K562 (cell line): Measurements from ENCODE around the gene CWF19L2.

Experiments used
- CBX2 ChIP-seq: fragments of 200-600 bp; sonication (generic); IDR thresholded peaks from one replicate; pipeline ENCODE4 v1.6.1; 2012; ENCODE audit warnings: mild to moderate bottlenecking, low read length, inconsistent platforms; ENCODE audit not compliant: insufficient read depth, poor library complexity, severe bottlenecking
- FOXA1 ChIP-seq: fragments of 450-650 bp; IDR thresholded peaks from 2 replicates; pipeline ENCODE4 v1.6.1; 2016; ENCODE audit warnings: mild to moderate bottlenecking, borderline replicate concordance
- GABPA ChIP-seq: fragments of 200-800 bp; sonication (Bioruptor generic); conservative IDR thresholded peaks from 2 replicates; pipeline ENCODE4 v1.6.1; 2016; ENCODE audit warnings: low read depth, missing genetic modification characterization, missing compliant biosample characterization
- HDGF ChIP-seq: fragments of 450-650 bp; IDR thresholded peaks from 2 replicates; pipeline ENCODE4 v1.6.1; 2016
- NR2F6 ChIP-seq: fragments of 450-650 bp; formaldehyde crosslinking; IDR thresholded peaks from 2 replicates; pipeline ENCODE4 v1.4.0; 2020; ENCODE audit warnings: mild to moderate bottlenecking
- RBBP5 ChIP-seq: fragments of 200-600 bp; sonication (generic); IDR thresholded peaks from 2 replicates; pipeline ENCODE4 v1.6.1; 2012; ENCODE audit warnings: borderline replicate concordance, mild to moderate bottlenecking, low read length, control low read depth, inconsistent platforms; ENCODE audit not compliant: insufficient read depth, poor library complexity, severe bottlenecking
- TAF1 ChIP-seq: IDR thresholded peaks from 2 replicates; pipeline ENCODE4 v1.6.1; 2011; ENCODE audit warnings: mild to moderate bottlenecking, low read length, moderate library complexity; ENCODE audit not compliant: insufficient read depth, control insufficient read depth, severe bottlenecking; ENCODE audit errors: extremely low read depth
- TF ChIP-seq, protein P1 (sequence below), 3 experiments: IDR thresholded peaks in 2 of 3; conservative IDR thresholded peaks in 1 of 3; 2 replicates each; pipeline ENCODE4 v1.5.1; 2011 to 2012; ENCODE audit warnings: low read length in 3 of 3, mild to moderate bottlenecking in 3 of 3, control low read depth in 2 of 3, improper control_type of control experiment in 1 of 3, inconsistent platforms in 1 of 3, low read depth in 1 of 3, mixed read lengths in 1 of 3, moderate library complexity in 1 of 3; ENCODE audit not compliant: insufficient read depth in 2 of 3
- TF ChIP-seq, protein P2 (sequence below): fragments of 250-450 bp; sonication (Bioruptor Pico); IDR thresholded peaks from 2 replicates; pipeline ENCODE4 v1.5.0; 2021; ENCODE audit warnings: mild to moderate bottlenecking, moderate library complexity
- TF ChIP-seq, protein P3 (sequence below): fragments of 250-450 bp; sonication (Bioruptor Pico); IDR thresholded peaks from 2 replicates; pipeline ENCODE4 v1.8.0; 2021; ENCODE audit warnings: borderline replicate concordance, mild to moderate bottlenecking, moderate library complexity; ENCODE audit not compliant: poor library complexity, severe bottlenecking
- TF ChIP-seq, protein P4 (sequence below): sonication (generic); formaldehyde crosslinking; IDR thresholded peaks from 2 replicates; pipeline ENCODE4 v1.8.1; 2023; ENCODE audit warnings: mild to moderate bottlenecking, missing genetic modification reagents
- TF ChIP-seq, protein P5 (sequence below): fragments of 250-450 bp; sonication (Bioruptor Pico); IDR thresholded peaks from 2 replicates; pipeline ENCODE4 v1.8.0; 2021; ENCODE audit warnings: moderate library complexity, mild to moderate bottlenecking, inconsistent platforms

DNA sequence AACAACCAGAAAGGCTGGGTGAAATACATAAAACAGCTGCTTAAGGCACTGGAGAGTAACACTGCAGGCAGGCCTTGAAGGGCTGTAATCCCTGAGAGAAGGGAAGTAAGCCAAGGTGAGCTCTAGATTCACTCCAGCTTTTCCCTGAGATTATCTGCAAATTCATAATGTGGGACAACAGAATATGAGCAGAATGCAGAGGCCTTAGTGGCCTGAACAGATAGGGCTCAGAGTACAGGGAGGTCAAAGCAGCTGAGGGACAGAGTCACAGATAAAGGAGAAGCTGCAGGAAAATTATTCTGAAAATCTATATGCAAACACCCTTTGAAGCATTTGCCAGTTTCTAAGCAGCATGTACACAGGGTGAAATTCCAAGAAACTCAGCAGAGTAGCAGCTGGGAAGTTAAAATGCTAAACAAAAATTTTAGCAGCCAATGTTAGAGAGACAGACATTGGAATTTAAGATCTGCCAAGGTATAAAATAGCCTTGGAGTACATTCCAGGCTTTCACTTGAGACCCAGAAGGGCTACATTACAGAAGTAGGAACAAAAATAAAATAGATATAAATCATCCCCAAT is 48.1 kb upstream of the CWF19L2 start:
- no peak for TF ChIP-seq CBX2
- TF ChIP-seq, protein P1, sequence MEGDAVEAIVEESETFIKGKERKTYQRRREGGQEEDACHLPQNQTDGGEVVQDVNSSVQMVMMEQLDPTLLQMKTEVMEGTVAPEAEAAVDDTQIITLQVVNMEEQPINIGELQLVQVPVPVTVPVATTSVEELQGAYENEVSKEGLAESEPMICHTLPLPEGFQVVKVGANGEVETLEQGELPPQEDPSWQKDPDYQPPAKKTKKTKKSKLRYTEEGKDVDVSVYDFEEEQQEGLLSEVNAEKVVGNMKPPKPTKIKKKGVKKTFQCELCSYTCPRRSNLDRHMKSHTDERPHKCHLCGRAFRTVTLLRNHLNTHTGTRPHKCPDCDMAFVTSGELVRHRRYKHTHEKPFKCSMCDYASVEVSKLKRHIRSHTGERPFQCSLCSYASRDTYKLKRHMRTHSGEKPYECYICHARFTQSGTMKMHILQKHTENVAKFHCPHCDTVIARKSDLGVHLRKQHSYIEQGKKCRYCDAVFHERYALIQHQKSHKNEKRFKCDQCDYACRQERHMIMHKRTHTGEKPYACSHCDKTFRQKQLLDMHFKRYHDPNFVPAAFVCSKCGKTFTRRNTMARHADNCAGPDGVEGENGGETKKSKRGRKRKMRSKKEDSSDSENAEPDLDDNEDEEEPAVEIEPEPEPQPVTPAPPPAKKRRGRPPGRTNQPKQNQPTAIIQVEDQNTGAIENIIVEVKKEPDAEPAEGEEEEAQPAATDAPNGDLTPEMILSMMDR (IDR thresholded peaks at IDR 0.05 in 2 of 3, conservative IDR thresholded peaks at IDR 0.05 in 1 of 3; ENCODE audit: insufficient read depth in 2 of 3, low read depth in 1 of 3, low read length in 3 of 3), result no peak
- TF ChIP-seq, protein P2, sequence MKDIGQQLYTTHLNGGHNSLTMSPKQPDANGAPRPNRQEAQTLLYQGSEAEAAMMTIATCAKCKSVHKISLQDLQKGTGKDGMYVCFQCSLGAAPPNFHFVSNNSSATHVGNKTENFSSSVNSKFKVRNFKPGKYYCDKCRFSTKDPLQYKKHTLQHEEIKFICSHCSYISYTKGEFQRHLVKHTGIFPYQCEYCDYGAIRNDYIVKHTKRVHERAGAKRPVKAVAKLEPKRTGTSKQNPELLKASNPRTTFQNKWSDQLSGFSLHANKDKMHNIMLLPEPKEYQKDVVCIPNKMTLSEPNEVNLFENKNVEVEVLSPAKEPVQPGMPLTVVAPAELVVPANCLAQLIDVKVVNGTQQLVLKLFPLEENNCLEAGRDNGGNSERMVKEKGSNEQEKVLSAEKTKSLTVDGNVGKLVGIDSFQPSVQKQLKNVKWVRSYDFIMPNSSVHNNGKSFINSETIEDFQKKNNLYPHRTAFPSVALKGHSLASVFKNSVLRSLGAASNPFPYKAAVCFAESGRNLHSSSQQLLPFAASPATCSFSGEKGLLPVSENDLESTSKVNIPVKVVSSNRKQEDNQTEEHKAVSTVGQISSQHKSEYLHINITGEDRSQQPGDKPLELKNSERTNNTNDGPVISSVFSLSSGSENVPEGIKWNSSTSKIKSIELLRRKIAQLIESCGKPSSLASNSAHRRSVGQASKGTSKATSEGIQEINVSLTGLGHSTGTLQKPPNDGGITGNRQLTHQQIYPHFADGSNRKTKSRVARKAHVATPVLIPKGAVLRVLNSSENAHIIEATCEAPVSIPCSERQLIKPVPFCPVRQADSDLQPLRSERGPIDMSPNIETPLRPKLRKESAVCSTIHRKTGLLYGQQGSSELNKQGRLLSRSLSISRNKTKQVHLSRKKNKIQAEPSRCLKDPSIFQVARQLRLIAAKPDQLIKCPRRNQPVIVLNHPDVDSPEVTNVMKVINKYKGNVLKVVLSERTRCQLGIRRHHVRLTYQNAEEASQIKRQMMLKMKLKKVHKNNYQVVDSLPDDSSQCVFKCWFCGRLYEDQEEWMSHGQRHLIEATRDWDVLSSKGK (CRISPR knock-in tag), result no peak
- no peak for TF ChIP-seq NR2F6 (CRISPR knock-in tag)
- TF ChIP-seq, protein P3, sequence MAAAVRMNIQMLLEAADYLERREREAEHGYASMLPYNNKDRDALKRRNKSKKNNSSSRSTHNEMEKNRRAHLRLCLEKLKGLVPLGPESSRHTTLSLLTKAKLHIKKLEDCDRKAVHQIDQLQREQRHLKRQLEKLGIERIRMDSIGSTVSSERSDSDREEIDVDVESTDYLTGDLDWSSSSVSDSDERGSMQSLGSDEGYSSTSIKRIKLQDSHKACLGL, result no peak
- TF ChIP-seq RBBP5, result no peak
- TF ChIP-seq, protein P4, sequence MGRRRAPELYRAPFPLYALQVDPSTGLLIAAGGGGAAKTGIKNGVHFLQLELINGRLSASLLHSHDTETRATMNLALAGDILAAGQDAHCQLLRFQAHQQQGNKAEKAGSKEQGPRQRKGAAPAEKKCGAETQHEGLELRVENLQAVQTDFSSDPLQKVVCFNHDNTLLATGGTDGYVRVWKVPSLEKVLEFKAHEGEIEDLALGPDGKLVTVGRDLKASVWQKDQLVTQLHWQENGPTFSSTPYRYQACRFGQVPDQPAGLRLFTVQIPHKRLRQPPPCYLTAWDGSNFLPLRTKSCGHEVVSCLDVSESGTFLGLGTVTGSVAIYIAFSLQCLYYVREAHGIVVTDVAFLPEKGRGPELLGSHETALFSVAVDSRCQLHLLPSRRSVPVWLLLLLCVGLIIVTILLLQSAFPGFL, result no peak
- TF ChIP-seq TAF1, result no peak
- no peak for TF ChIP-seq FOXA1
- no peak for TF ChIP-seq HDGF
- no peak for TF ChIP-seq GABPA
- TF ChIP-seq, protein P5, sequence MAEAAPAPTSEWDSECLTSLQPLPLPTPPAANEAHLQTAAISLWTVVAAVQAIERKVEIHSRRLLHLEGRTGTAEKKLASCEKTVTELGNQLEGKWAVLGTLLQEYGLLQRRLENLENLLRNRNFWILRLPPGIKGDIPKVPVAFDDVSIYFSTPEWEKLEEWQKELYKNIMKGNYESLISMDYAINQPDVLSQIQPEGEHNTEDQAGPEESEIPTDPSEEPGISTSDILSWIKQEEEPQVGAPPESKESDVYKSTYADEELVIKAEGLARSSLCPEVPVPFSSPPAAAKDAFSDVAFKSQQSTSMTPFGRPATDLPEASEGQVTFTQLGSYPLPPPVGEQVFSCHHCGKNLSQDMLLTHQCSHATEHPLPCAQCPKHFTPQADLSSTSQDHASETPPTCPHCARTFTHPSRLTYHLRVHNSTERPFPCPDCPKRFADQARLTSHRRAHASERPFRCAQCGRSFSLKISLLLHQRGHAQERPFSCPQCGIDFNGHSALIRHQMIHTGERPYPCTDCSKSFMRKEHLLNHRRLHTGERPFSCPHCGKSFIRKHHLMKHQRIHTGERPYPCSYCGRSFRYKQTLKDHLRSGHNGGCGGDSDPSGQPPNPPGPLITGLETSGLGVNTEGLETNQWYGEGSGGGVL (CRISPR knock-in tag), result no peak
